Endothelial cell of umbilical vein (primary cell): ENCODE measurements around the gene ZNF627.

Source experiments
- EZH2 ChIP-seq: IDR thresholded peaks from 2 replicates; pipeline ENCODE4 v1.6.1; 2012; ENCODE audit warnings: borderline replicate concordance, low read depth, mild to moderate bottlenecking, moderate library complexity, low read length, inconsistent platforms; ENCODE audit not compliant: severe bottlenecking
- GATA2 ChIP-seq: IDR thresholded peaks from 2 replicates; pipeline ENCODE4 v1.7.0; 2011; ENCODE audit warnings: low read depth, mild to moderate bottlenecking, moderate library complexity, mixed read lengths, low read length; ENCODE audit not compliant: insufficient read length, insufficient read depth
- JUN ChIP-seq: IDR thresholded peaks from 2 replicates; pipeline ENCODE4 v1.6.1; 2011; ENCODE audit warnings: borderline replicate concordance, low read depth; ENCODE audit not compliant: insufficient read length, insufficient read depth
- MYC ChIP-seq: IDR thresholded peaks from one replicate; pipeline ENCODE4 v1.6.1; 2011; ENCODE audit warnings: mild to moderate bottlenecking, low read depth, low read length
- POLR2A ChIP-seq: IDR thresholded peaks from 2 replicates; pipeline ENCODE4 v1.6.1; 2012; ENCODE audit warnings: low read depth, mild to moderate bottlenecking, control low read depth, low read length
- POLR2AphosphoS5 ChIP-seq: IDR thresholded peaks from 2 replicates; pipeline ENCODE4 v1.6.1; 2012; ENCODE audit warnings: low read depth, mild to moderate bottlenecking, control low read depth, low read length, moderate library complexity; ENCODE audit not compliant: insufficient read depth
- TF ChIP-seq, protein P1 (sequence below): IDR thresholded peaks from 2 replicates; pipeline ENCODE4 v1.6.1; 2011; ENCODE audit not compliant: insufficient read depth, insufficient read length
- TF ChIP-seq, protein P2 (sequence below), 2 donors: IDR thresholded peaks; 1 replicate in 1 of 2; 2 replicates in 1 of 2; pipeline ENCODE4 v1.5.1; 2011; ENCODE audit warnings: low read length in 2 of 2, mild to moderate bottlenecking in 2 of 2, moderate library complexity in 2 of 2, control low read depth in 1 of 2, inconsistent platforms in 1 of 2, low read depth in 1 of 2; ENCODE audit not compliant: insufficient read depth in 1 of 2; ENCODE audit errors: extremely low read depth in 1 of 2

DNA sequence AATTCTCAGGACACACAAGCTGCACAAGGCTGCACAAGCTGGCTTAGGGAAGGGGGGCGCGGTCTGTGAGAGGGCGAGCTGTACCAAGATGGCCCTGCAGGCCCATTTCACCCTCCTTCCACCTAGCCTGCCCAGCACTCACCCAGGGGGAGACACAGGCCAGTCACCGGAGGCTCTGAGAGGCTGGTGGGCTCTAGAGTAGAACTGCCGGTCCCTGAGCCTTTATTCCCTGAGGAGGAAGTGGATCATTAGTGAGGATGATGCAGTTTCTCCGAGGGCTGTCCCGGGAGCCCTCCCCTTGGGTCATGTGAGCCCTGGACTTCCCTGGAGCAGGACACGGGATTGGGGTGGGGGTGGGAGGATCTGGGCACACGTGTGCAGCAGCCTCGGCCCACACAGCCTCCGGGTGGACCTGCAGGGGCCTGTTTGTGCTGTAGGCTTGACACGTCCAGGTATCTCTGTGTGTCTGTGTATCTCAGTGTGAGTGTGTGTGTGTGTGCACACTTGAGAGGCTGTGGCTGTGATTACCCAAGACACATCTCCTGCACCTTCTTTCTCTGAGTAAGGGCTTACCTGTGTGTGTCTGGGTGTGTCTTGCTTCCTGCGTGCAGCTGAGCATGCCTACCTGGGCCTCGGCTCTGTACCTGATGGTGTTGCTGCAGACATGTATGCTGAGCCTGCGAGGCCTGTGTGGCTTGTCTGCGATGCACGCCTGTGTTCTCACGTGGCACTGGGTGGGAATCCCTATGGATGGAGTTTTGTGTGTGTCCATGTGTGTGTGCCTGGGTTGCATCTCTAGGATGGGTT is 19.6 kb upstream of the ZNF627 start, which contains the start of gene ACP5:
- no peak for TF ChIP-seq POLR2AphosphoS5
- TF ChIP-seq, protein P1, sequence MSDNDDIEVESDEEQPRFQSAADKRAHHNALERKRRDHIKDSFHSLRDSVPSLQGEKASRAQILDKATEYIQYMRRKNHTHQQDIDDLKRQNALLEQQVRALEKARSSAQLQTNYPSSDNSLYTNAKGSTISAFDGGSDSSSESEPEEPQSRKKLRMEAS = no peak
- no peak for TF ChIP-seq POLR2A
- no peak for TF ChIP-seq EZH2
- TF ChIP-seq, protein P2, sequence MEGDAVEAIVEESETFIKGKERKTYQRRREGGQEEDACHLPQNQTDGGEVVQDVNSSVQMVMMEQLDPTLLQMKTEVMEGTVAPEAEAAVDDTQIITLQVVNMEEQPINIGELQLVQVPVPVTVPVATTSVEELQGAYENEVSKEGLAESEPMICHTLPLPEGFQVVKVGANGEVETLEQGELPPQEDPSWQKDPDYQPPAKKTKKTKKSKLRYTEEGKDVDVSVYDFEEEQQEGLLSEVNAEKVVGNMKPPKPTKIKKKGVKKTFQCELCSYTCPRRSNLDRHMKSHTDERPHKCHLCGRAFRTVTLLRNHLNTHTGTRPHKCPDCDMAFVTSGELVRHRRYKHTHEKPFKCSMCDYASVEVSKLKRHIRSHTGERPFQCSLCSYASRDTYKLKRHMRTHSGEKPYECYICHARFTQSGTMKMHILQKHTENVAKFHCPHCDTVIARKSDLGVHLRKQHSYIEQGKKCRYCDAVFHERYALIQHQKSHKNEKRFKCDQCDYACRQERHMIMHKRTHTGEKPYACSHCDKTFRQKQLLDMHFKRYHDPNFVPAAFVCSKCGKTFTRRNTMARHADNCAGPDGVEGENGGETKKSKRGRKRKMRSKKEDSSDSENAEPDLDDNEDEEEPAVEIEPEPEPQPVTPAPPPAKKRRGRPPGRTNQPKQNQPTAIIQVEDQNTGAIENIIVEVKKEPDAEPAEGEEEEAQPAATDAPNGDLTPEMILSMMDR (IDR thresholded peaks at IDR 0.05; ENCODE audit: extremely low read depth in 1 of 2, insufficient read depth in 1 of 2, low read depth in 1 of 2, low read length in 2 of 2) = no peak
- TF ChIP-seq MYC = no peak
- TF ChIP-seq GATA2 = no peak
- no peak for TF ChIP-seq JUN
